ENCODE data around the gene TMEM229B.

The TMEM229B gene

DNA sequence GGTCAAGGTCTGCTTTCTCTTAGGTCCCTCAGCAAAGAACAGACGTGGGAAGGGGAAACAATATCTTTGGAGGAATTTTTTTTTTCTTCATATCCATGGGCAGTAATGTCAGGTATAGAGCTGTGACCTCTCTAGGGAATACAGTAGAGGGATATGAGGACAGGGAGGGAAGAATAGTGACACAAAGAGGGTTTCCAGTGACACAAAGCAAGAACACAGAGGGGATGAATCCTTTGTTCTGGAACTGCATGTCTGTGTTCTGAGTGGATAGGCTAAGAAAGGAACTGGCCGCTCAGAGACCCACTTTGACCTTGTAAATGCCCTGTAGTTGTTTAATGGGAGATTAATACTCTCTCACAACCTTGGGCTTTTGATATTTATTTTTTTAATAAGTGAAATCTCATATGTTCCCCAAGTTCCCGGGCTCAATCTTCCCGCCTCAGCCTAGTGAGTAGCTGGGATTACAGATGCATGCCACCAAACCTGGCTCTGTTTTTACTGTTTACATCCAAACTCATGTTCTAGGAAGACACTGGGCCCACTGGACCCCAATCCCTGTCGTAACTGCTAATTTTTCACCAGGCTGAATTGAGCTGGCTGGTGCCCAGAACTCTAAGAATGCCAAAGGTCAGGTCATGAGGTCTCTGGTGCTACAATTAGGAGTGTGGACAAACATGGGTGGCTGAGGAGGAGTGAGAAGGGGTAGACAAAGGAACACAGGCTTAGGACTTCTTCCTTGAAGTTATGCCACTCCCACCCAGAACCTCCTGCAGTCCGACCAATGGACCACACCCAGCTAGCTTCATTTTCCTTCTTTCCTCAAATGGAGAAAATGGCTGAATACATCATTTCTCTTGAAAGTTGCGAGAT, 35.5 kb upstream of the TMEM229B start:
- H3K27ac Mint-ChIP-seq = no peak overlapping the region
- H3K27me3 Mint-ChIP-seq = peaks cover 35% of the 10 kb centered on the region
- H3K9me3 Mint-ChIP-seq = no peaks in the 10 kb centered on the region
- no peaks in the 10 kb centered on the region for H3K36me3 Mint-ChIP-seq
- H3K4me1 Mint-ChIP-seq = peaks cover 6% of the 10 kb centered on the region
- ATAC-seq = no peak
- H3K4me3 Mint-ChIP-seq = no peak overlapping the region

DNA sequence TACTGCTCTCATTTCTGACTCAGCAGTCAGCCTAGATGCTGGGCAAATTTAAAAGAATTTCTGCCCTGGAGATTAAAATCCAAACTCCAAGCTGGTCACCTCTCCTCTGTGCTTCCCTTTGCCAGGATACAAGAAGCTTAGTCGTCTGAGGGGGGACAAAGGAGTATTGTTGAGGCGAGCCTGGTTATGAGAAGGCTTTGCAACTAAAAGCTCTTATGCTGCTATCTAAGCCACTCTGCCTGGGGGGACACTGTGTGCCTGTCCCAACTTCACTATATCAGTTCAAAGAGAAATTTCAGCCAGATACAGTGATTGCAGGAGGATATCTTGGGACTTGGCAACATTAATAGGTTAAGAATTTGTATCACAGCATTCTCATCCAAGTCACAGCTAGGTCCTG, 33.7 kb upstream of the TMEM229B start:
- no peak for ATAC-seq
- Mint-ChIP-seq H3K9me3 (no peaks in the 10 kb centered on the region), H3K36me3 (no peaks in the 10 kb centered on the region), H3K4me1 (peaks cover 6% of the 10 kb centered on the region), H3K4me3 (no peak overlapping the region), H3K27ac (no peak overlapping the region), H3K27me3 (peaks cover 35% of the 10 kb centered on the region)

DNA sequence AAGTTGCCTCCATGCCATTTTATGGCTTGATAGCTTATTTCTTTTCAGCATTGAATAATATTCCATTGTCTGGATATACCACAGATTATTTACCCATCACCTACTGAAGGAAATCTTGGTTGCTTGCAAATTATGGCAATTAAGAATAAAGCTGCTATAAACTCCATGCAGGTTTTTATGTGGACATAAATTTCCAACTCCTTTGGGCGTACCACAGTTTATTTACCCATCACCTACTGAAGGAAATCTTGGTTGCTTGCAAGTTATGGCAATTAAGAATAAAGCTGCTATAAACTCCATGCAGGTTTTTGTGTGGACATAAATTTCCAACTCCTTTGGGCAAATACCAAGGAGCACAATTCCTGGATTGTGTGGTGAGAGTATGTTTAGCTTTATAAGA, 32.0 kb upstream of the TMEM229B start:
- Mint-ChIP-seq H3K36me3 (no peaks in the 10 kb centered on the region), H3K4me1 (peaks cover 16% of the 10 kb centered on the region), H3K27me3 (peaks cover 19% of the 10 kb centered on the region), H3K27ac (no peak overlapping the region), H3K4me3 (no peak overlapping the region), H3K9me3 (no peaks in the 10 kb centered on the region)
- no peak for ATAC-seq

DNA sequence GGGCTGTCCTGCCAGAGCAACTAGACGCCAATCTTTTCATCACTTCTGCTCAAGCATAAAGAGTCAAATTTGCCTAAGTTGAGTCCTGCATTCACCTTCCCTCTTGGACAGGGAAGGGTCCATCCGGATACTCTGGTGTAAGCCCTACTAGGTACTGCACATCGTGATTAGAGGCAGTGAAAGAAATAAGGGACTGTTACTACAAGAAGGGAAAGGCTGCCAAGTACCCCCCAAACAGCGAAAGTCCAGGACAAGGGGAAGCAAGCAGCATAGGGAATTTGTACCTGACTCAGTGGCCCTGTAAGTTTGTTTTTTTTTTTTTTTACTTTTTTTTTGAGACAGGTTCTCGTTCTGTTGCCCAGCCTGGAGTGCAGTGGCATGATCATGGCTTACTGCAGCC, 30.9 kb upstream of the TMEM229B start:
- peaks cover 21% of the 10 kb centered on the region for H3K4me1 Mint-ChIP-seq
- no peak overlapping the region for H3K4me3 Mint-ChIP-seq
- peaks cover 19% of the 10 kb centered on the region for H3K27me3 Mint-ChIP-seq
- no peak for ATAC-seq
- no peak overlapping the region for H3K27ac Mint-ChIP-seq
- no peaks in the 10 kb centered on the region for H3K36me3 Mint-ChIP-seq
- H3K9me3 Mint-ChIP-seq = no peaks in the 10 kb centered on the region

DNA sequence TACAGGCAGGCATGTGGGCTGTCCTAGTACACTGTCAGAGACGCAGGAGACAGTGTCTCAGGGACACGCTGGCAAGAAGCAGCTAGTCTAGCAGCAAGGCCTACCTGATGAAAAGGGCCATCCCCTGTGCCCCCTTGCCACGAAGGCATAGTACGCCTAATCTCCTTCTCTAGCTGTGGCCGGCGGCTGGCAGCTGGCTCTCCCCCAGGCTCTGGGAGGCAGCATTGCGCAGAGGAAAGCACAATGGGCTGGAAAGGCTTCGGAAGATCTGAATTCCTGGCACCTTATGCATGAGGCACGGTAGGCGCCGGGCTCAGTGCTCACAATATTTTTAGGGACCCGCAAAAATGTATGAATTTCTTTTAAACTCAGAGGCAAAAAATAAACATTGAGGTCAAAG, 28.6 kb upstream of the TMEM229B start:
- peaks cover 11% of the 10 kb centered on the region for H3K27me3 Mint-ChIP-seq
- H3K36me3 Mint-ChIP-seq = no peaks in the 10 kb centered on the region
- no peak overlapping the region for H3K27ac Mint-ChIP-seq
- ATAC-seq = no peak
- peaks cover 41% of the 10 kb centered on the region for H3K4me1 Mint-ChIP-seq
- no peak overlapping the region for H3K4me3 Mint-ChIP-seq
- no peaks in the 10 kb centered on the region for H3K9me3 Mint-ChIP-seq

DNA sequence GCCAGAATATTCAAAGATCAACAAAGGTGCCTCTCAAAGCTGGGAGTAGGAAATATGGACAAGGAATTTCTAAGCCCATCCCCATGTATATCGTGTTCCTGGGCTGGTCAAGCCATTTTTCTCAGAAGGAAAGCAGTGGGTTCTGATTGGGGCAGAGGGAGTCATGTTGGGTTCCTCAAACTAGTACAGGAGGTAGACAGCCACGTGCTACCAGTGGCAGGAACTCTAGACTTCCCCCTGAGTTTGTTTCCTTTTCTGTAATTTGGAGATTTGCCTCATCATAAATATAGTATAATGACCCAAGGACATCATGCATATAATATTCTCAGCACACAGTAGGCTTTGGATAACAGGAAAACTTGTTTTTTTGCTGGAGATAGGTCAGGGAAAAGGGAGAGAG, 28.2 kb upstream of the TMEM229B start:
- Mint-ChIP-seq H3K27ac (peak overlapping the region; percentile 90), H3K9me3 (no peaks in the 10 kb centered on the region), H3K36me3 (no peaks in the 10 kb centered on the region), H3K4me1 (peaks cover 41% of the 10 kb centered on the region), H3K4me3 (peak overlapping the region; percentile 37), H3K27me3 (peaks cover 7% of the 10 kb centered on the region)
- ATAC-seq = no peak

DNA sequence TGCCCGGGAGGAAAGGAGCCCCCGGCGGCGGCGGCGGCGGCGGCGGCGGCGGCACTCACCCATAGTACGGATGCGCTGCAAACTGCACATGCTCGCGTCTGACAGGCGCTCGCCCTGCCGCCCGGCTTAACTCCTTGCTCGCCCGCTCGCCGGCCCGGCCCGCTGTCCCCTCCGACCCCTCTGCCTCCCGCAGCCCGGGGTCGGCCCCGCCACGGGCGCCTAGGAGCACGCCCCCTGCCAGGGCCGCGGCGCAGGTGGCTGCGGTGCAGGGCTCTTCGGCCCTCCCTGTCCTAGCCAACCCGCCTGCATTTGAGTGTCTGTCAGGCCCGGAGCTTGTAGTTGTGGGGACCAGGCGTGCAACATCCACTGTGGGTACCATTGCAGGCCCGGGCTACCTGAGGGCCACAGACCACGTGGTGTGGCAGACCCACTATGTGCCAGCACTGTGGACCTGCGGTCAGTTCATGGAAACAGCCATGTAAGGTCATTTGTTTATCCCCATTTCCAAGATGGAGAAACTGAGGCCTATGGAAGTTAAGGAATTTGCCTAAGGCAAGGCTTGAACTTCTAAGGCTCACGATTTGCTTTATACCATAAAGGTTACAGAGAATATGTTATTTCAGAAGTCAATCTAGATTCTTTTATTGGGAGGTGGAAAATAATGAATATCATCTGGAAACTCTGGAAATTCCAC, 27.0 kb upstream of the TMEM229B start:
- Mint-ChIP-seq H3K4me3 (peak overlapping the region; percentile 95), H3K27ac (peak overlapping the region; percentile 90), H3K4me1 (peaks cover 41% of the 10 kb centered on the region), H3K9me3 (no peaks in the 10 kb centered on the region), H3K36me3 (no peaks in the 10 kb centered on the region), H3K27me3 (no peaks in the 10 kb centered on the region)
- peak; percentile 72 for ATAC-seq

DNA sequence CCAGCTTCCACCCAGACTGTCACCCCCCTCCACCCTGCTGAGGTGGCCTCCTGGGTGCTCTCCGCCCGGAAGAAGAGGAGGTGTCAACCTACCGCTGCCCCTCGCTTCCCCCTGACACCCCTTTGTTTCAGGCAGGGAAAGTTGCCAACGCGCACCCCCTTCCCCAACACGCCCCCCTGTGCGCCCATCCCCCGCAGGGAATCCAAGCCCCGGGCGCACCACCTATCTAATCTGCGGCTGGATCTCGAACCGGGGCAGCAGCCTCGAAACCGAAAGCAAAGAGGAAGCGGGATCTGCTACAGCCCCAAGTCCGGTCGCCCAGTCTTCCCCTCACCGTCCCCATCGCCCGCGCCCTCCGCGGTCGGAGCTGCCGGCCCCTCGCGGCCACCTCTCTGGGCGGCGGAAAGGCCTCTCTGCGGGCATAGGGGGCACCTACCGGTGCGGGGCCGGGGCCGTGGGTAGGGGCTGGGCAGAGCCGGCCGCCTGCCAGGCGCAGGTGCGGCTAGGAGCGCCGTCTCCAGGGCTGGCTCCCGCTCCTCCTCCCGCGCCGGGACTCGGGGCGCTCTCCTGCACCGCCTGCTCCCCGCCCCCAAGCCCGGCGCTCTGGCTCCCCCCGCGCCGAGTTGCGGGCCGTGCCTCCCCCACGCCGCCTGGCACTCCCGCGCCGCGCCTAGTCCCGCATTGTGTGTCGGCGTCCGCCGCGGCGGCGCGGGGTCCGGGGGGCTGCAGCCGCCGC, 26.3 kb upstream of the TMEM229B start:
- H3K4me3 Mint-ChIP-seq = peak overlapping the region; percentile 95
- H3K27me3 Mint-ChIP-seq = no peaks in the 10 kb centered on the region
- no peaks in the 10 kb centered on the region for H3K36me3 Mint-ChIP-seq
- peaks cover 41% of the 10 kb centered on the region for H3K4me1 Mint-ChIP-seq
- H3K27ac Mint-ChIP-seq = peak overlapping the region; percentile 90
- H3K9me3 Mint-ChIP-seq = no peaks in the 10 kb centered on the region
- ATAC-seq = peak; percentile 67

DNA sequence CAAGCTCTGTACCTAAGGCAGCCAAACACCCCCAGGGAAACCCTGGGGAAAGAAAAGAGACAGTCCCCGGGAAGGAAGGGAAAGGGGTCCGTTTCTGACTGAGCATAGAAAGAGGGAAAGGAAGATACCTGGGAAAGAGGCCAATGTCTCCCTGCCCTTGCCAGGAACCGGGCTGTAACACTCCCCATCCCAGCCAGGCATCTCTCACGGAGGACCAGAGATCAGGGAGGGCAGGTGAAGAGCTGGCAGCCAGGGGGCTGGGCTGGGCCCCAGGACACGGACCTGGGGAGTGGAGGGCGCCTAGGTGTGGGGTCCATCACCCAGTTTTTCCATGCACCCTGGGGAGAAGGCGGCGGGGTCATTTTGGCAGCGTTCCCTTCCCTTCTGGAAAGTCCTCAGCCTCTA, 25.7 kb upstream of the TMEM229B start:
- Mint-ChIP-seq H3K27ac (peak overlapping the region; percentile 90), H3K36me3 (no peaks in the 10 kb centered on the region), H3K4me3 (peak overlapping the region; percentile 95), H3K9me3 (no peaks in the 10 kb centered on the region), H3K4me1 (peaks cover 41% of the 10 kb centered on the region), H3K27me3 (no peaks in the 10 kb centered on the region)
- peak; percentile 5 for ATAC-seq

DNA sequence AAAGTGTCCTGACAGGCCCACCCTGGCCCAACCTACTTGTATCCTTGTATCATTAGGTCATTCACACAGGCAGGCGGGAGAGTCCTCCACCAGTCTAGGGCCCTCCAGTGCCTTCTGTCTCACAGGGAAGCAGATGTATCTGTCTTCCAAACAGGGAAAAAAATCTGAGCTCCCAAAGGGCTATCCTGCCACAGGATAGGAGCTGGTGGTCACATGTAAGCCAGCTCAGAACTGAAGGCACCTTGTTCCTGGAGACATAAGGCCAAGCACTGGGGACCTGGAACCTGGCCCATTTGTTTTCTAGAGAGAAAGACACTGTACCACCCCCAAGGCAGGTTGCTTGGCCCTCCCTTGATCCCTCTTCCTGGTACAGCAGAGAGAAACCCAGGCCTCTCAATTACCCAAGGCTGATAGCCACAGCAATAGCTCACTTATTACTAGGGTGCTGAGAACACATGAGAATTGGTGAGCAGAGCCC, 25.1 kb upstream of the TMEM229B start:
- H3K27ac Mint-ChIP-seq = peak overlapping the region; percentile 90
- H3K4me1 Mint-ChIP-seq = peaks cover 41% of the 10 kb centered on the region
- H3K36me3 Mint-ChIP-seq = no peaks in the 10 kb centered on the region
- no peak for ATAC-seq
- H3K9me3 Mint-ChIP-seq = no peaks in the 10 kb centered on the region
- H3K4me3 Mint-ChIP-seq = peak overlapping the region; percentile 95
- H3K27me3 Mint-ChIP-seq = no peaks in the 10 kb centered on the region

DNA sequence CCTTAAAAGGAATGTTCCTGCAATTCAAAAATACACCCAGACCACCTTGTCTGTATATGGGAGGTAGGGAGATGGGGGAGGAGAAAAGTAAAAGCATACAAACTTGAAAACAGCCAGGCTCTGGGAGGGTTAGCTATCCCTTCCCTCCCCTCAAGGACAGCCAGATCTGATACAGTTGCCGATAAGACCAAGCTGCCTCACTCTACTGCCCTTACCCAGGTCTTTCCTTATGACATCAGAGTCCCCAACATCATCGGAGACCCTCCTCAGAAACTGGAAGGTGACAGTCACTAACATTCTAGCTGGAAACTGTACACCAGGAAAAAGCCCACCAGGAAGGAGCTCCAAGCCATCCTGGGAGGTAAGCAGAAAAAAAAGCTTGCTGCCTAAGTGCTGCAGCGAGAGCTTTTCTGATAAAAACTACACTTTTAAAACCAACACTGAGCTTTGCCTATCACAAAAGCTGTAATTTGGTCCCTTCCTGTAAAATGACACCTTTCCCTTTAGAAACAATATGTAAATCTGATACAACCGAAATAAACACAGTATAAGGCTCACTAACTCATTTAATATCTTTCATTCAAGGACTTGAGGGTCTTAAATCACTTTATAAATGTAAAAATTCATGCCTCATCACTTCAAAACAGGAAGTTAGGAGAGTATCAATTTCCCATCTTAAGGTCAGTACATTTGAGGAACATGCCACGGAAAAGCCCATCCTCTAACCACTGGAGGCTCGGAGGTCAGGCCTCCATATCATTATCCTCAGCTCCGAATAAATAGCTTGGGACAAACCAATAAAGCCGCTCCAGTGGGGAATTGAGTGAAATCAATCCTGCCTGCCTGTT, 24.2 kb upstream of the TMEM229B start:
- Mint-ChIP-seq H3K4me3 (no peak overlapping the region), H3K27me3 (no peaks in the 10 kb centered on the region), H3K9me3 (no peaks in the 10 kb centered on the region), H3K36me3 (no peaks in the 10 kb centered on the region), H3K4me1 (peaks cover 41% of the 10 kb centered on the region), H3K27ac (peak overlapping the region; percentile 90)
- ATAC-seq = no peak

DNA sequence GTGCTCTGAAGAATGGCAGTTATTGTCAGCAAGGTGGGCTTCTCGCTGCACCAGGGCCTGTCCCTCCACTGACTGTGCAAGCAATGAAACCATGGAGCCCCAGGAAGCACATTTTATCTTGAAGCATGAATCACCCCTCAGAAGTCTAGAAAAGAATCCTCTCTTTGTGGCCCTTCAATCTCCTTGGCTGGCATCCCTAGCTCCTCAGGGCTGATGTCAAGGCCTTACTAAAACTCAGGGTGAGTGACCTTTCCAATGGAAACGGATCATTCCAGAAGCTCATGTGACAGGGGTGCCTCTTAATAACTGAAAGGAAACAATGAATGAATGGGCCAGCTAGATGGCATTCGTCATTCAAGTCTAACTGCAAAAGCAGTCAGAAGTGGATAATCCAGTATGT, 22.3 kb upstream of the TMEM229B start:
- peaks cover 29% of the 10 kb centered on the region for H3K4me1 Mint-ChIP-seq
- no peak for ATAC-seq
- H3K27me3 Mint-ChIP-seq = no peaks in the 10 kb centered on the region
- H3K4me3 Mint-ChIP-seq = no peak overlapping the region
- H3K9me3 Mint-ChIP-seq = no peaks in the 10 kb centered on the region
- no peak overlapping the region for H3K27ac Mint-ChIP-seq
- peaks cover 6% of the 10 kb centered on the region for H3K36me3 Mint-ChIP-seq

DNA sequence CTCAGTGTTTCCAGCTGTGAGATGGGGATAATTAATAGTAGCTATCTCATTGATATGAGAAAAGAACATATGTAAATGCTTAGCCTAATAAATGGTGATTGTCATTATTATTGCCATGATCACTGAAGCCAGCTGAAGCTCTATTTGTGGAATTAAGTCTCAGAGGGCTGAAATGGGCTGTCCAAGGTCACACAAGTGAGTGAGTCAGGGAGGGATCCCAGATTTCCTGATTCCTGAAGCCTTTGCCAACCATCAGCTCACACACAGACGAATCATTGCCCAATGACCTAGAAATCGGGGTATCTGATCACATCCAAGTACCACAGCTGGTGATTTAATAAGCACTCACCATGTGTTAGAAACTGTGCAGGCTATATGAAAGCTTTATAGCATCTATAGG, 21.6 kb upstream of the TMEM229B start:
- no peak for ATAC-seq
- no peaks in the 10 kb centered on the region for H3K9me3 Mint-ChIP-seq
- no peaks in the 10 kb centered on the region for H3K27me3 Mint-ChIP-seq
- no peak overlapping the region for H3K4me3 Mint-ChIP-seq
- peaks cover 9% of the 10 kb centered on the region for H3K36me3 Mint-ChIP-seq
- peaks cover 25% of the 10 kb centered on the region for H3K4me1 Mint-ChIP-seq
- no peak overlapping the region for H3K27ac Mint-ChIP-seq

DNA sequence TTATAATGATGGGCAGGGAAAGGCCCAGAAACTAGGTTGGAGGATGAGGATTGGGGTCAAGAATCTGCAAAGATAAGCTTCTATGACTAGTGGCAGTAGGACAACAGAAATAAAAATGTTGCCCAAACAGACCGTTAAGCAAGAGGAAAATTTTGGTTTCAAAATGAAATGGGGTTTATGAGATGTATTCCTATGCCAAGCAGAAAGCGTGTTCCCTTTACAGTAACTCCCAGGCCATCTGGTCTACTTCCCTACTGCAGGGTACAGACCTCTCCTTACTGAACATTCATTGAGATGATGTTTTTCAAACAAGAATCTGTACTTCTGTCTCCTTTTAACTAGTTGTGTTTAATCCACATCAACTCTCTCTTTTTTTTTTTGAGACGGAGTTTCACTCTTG, 20.4 kb upstream of the TMEM229B start:
- Mint-ChIP-seq H3K27ac (no peak overlapping the region), H3K9me3 (no peaks in the 10 kb centered on the region), H3K4me1 (peaks cover 15% of the 10 kb centered on the region), H3K27me3 (no peaks in the 10 kb centered on the region), H3K36me3 (peaks cover 13% of the 10 kb centered on the region), H3K4me3 (no peak overlapping the region)
- ATAC-seq = no peak

DNA sequence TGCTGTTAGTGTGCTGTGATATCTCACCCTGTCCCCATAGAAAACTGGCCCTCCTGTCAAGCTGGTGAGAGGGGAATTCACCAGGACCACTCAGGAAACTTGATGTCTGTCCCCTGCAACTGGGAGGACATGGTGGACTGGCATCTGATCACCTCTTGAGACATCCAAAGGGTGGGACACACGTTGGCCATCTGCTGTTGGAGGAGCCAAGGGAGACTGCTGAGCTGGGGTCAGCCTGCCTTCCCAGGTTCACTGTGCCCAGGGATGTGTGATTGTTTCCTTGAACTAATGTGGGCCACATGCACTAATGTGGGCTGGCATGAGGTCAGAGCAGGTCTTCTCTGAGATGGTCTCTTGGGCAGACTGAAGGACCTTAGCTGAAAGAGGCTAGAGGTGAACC, 16.7 kb upstream of the TMEM229B start:
- H3K4me1 Mint-ChIP-seq = no peaks in the 10 kb centered on the region
- H3K27ac Mint-ChIP-seq = no peak overlapping the region

More for the DNA sequence above, 16.7 kb upstream of the TMEM229B start:
- H3K9me3 Mint-ChIP-seq = no peaks in the 10 kb centered on the region
- H3K27me3 Mint-ChIP-seq = no peaks in the 10 kb centered on the region
- H3K4me3 Mint-ChIP-seq = no peak overlapping the region
- peaks cover 13% of the 10 kb centered on the region for H3K36me3 Mint-ChIP-seq
- no peak for ATAC-seq
